Measurements from ENCODE around the gene SIGLEC5.

Gene SIGLEC5

DNA sequence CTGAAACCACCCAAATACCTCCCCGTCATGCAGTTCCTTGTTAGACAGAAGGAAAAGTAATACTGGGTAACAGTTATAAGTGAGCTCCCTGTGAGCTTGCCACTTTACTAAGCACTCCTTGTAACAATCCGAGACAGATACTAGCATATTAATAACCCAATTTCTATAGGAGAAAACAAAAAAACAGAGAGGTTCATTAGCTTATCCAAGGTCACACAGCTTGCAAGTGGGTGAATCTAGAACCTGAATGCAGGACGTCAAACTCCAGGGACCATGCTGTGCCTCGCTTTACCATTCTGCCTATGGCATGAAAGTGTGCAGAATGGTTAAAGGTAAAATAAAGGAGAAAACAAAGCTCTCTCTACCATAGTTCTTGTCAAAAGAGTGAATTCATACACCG, 15.4 kb downstream of the SIGLEC5 start:
- H3K27ac Mint-ChIP-seq = no peak overlapping the region
- H3K9me3 Mint-ChIP-seq = peaks cover 10% of the 10 kb centered on the region
- H3K4me3 Mint-ChIP-seq = no peak overlapping the region
- TF ChIP-seq, protein P1, sequence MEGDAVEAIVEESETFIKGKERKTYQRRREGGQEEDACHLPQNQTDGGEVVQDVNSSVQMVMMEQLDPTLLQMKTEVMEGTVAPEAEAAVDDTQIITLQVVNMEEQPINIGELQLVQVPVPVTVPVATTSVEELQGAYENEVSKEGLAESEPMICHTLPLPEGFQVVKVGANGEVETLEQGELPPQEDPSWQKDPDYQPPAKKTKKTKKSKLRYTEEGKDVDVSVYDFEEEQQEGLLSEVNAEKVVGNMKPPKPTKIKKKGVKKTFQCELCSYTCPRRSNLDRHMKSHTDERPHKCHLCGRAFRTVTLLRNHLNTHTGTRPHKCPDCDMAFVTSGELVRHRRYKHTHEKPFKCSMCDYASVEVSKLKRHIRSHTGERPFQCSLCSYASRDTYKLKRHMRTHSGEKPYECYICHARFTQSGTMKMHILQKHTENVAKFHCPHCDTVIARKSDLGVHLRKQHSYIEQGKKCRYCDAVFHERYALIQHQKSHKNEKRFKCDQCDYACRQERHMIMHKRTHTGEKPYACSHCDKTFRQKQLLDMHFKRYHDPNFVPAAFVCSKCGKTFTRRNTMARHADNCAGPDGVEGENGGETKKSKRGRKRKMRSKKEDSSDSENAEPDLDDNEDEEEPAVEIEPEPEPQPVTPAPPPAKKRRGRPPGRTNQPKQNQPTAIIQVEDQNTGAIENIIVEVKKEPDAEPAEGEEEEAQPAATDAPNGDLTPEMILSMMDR (IDR thresholded peaks at IDR 0.05; ENCODE audit: unreplicated experiment in 3 of 3) = no peak
- H3K27me3 Mint-ChIP-seq (ENCODE audit: low read depth) = peaks cover 5% of the 10 kb centered on the region
- no peaks in the 10 kb centered on the region for H3K36me3 Mint-ChIP-seq (ENCODE audit: low read depth)
- H3K4me1 Mint-ChIP-seq = no peaks in the 10 kb centered on the region

DNA sequence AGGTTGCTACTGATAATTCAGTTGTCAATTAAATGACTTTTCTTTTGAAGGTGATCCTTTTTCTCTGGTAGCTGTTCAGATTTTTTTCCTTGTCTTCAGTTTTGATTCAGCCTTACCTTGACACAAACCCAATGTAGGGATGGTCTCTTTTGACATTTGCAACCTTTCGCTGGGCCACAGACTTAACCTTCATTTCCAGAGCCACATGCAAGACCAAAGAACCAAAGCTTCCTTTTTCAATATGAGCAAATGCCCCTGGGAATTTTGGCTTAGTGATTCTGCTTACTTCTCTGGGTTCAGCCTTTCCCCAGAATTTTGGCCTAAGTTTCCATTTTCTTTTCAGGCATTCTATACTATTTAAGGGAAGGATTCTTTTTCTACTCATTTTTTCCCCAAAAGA, 19.6 kb downstream of the SIGLEC5 start:
- TF ChIP-seq, protein P1 (IDR thresholded peaks at IDR 0.05; ENCODE audit: unreplicated experiment in 3 of 3) = no peak
- Mint-ChIP-seq H3K4me1 (no peaks in the 10 kb centered on the region), H3K27me3 (ENCODE audit: low read depth) (no peaks in the 10 kb centered on the region), H3K9me3 (peaks cover 6% of the 10 kb centered on the region), H3K4me3 (no peak overlapping the region), H3K27ac (no peak overlapping the region), H3K36me3 (ENCODE audit: low read depth) (no peaks in the 10 kb centered on the region)

DNA sequence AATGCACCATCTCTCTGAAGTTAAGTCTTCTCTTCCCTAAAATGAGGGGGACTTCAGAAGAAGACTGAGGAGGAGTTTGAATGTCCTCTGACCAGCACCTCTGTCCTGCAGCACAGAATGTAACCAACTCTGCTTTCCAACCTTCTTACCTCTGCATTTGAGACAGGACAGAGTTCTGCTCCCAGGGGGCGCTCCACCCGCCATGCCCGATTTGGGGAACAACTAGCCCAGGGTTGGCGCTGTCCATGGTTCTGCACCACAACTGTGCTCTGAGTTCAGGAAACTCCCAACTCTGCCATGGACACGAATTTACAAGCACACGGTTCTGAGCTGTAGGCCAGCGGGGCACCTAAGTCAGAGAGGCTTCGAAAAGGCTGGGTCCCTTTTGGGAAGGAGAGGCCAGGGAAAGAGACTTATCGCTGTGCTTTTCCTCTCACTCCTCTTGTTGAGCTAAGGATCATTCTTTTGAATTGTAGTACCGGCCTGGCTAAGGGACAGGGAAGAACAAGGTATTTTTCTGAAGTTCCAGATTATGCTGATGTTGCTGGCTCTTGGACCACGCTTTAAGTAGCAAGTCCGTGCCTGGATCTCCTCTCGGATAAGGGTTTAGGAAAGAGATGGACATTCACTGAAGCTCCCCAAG, 22.2 kb downstream of the SIGLEC5 start:
- no peak overlapping the region for H3K27ac Mint-ChIP-seq
- H3K9me3 Mint-ChIP-seq = peaks cover 5% of the 10 kb centered on the region
- TF ChIP-seq, protein P1 (IDR thresholded peaks at IDR 0.05; ENCODE audit: unreplicated experiment in 3 of 3) = peak; percentile 41 to 64 (median 46)
- H3K36me3 Mint-ChIP-seq (ENCODE audit: low read depth) = no peaks in the 10 kb centered on the region
- H3K27me3 Mint-ChIP-seq (ENCODE audit: low read depth) = no peaks in the 10 kb centered on the region
- no peaks in the 10 kb centered on the region for H3K4me1 Mint-ChIP-seq
- no peak overlapping the region for H3K4me3 Mint-ChIP-seq

DNA sequence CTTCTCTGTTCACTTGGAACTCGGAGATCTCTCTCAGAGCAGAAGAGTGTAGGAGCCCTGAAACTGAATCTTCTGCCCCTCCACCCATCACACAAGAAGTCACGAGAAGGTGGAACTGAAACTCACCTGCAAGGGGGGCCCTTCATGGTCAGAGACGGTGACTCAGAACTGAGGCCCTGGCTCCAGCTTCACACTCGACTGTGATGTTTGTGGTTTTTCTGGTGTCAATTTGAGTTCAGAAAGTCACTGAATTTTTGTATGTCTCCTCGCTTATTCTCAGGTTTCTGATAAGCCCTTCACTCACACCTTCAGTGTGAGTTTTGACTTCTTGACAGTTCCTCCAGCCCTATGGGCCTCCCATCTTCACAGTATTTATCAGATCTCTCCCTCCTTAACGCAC, 23.1 kb downstream of the SIGLEC5 start:
- TF ChIP-seq, protein P1 (IDR thresholded peaks at IDR 0.05; ENCODE audit: unreplicated experiment in 3 of 3) = no peak
- H3K27me3 Mint-ChIP-seq (ENCODE audit: low read depth) = no peaks in the 10 kb centered on the region
- peaks cover 3% of the 10 kb centered on the region for H3K9me3 Mint-ChIP-seq
- H3K4me3 Mint-ChIP-seq = no peak overlapping the region
- H3K4me1 Mint-ChIP-seq = no peaks in the 10 kb centered on the region
- peaks cover 3% of the 10 kb centered on the region for H3K36me3 Mint-ChIP-seq (ENCODE audit: low read depth)
- H3K27ac Mint-ChIP-seq = no peak overlapping the region

DNA sequence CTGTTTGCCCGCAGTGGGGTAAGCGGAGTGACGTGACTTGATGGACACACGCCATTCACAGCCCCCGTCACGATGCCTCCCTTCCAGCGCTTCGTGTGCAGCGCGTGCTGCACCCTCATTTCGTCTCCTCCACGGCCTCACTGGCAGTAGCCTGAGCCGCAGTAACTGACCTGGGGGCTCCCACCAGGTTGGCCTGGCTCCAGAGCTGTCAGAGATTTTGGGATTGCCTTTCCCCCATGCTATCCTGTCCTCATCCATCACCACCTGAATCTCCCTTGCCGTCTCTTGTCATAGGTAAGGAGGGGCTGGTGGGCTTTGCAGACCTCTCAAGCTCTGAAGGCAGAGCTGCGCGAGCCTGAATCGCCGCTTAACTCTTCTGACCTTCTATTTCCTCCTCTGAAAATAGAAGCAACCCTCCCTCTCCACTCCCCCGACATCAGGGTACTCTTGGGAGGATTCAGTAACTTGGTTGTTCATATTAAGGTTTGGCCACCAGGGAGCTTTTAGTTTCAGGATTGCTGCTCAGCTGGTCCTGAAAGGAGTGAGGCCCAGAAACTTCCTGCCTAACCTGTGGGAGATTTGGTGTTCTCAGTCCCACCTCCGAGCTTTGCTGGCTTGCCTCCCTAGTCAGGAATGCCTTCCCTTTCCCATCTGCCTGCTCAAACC, 27.9 kb downstream of the SIGLEC5 start:
- Mint-ChIP-seq H3K36me3 (ENCODE audit: low read depth) (peaks cover 3% of the 10 kb centered on the region), H3K27me3 (ENCODE audit: low read depth) (peaks cover 11% of the 10 kb centered on the region), H3K9me3 (peaks cover 4% of the 10 kb centered on the region)

More for the DNA sequence above, 27.9 kb downstream of the SIGLEC5 start:
- H3K4me3 Mint-ChIP-seq = no peak overlapping the region
- TF ChIP-seq, protein P1 (IDR thresholded peaks at IDR 0.05; ENCODE audit: unreplicated experiment in 3 of 3) = no peak
- H3K27ac Mint-ChIP-seq = no peak overlapping the region
- no peaks in the 10 kb centered on the region for H3K4me1 Mint-ChIP-seq
